GM12864 (cell line): Measurements from ENCODE around the gene MX1.

Experiments
- DNase-seq: peaks from one replicate; pipeline ENCODE4 v3.0.0-alpha.2; 2011; ENCODE audit warnings: low read depth
- H3K4me3 ChIP-seq: 2 replicates; pipeline ENCODE4 v1.5.1; 2011; ENCODE audit warnings: mild to moderate bottlenecking, low read depth, low read length, control low read depth
- CTCF ChIP-seq: IDR thresholded peaks from 2 replicates; pipeline ENCODE4 v1.5.1; 2011; ENCODE audit warnings: low read depth, mild to moderate bottlenecking, moderate library complexity, low read length, control low read depth, inconsistent platforms; ENCODE audit errors: missing control alignments

MX1 gene

DNA sequence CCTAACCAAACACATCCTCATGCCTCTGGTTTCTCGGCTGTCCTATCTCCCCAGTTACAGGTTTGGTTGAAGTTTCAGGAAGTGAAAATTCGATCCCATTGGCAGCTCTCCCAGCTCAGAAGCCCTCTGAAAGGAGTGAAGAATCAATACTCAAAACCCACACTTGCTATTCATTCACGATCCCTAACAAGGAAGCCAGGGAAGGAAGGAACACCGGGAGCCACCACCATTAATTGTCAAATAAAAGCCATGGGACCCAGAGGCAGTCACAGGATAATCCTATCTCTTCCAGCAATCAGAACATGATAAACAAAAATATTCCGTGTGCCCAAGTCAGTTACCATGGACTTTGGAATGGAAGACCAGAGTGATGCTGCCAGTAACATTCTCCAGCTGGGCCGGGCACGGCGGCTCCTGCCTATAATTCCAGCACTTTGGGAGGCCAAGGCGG is 74.9 kb downstream of the MX1 start:
- DNase-seq, result no peak
- H3K4me3 ChIP-seq, result no peak overlapping the region
- TF ChIP-seq CTCF, result no peak

DNA sequence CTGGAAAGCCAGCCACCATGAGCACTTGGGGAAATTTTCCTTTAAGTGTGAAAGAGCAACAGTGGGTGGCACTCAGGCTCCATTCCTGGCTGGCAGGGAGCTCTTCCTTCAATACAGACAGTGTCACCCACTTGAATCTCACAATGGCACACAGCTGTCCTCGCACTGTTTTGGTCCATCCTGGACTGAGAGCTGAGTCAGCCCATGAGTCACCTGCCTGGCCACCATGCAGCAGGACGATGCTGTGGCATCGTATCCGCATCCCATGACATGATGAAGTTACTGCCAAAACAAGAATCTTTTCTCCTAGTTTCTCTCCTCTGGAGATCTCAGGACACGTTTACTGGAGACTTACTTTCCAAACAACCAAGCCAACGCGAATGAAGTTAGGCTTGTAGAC is 75.9 kb downstream of the MX1 start:
- TF ChIP-seq CTCF, result no peak
- H3K4me3 ChIP-seq, result no peak overlapping the region
- no peak for DNase-seq

DNA sequence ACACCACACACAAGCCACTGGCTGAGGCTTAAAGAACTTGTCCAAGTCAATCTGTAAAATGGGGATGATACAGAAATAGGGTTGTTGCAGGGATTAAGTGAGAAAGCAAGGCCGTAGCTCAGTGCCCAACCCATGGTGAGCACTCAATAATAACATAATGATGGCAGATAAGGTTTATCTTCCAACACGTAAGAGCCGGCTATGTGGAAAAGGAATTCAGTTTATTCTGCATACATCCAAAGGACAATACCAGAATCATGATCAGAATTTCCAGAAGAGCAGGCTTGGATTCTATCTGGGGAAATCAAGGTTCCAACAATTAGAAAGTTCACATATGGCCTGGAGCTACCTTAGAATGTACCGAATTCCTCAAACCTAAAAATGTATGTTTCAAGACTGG is 77.3 kb downstream of the MX1 start:
- DNase-seq, result no peak
- no peak for TF ChIP-seq CTCF
- H3K4me3 ChIP-seq, result no peak overlapping the region

GRCh38 chr21:41504030-41504429 is 78.0 kb downstream of the MX1 start:
- TF ChIP-seq CTCF, result no peak
- no peak for DNase-seq
- H3K4me3 ChIP-seq, result no peak overlapping the region

- TF ChIP-seq CTCF, result no peak
- H3K4me3 ChIP-seq, result no peak overlapping the region
These were observed 80.1 kb downstream of the MX1 start for GRCh38 chr21:41506005-41506594.

GRCh38 chr21:41506611-41507520 is 80.8 kb downstream of the MX1 start:
- no peak for TF ChIP-seq CTCF
- no peak for DNase-seq
- H3K4me3 ChIP-seq, result no peak overlapping the region

More at GRCh38 chr21:41506005-41506594, 80.1 kb downstream of the MX1 start:
- DNase-seq, result no peak
